ENCODE results near the gene ROBO4.

ROBO4 gene

DNA sequence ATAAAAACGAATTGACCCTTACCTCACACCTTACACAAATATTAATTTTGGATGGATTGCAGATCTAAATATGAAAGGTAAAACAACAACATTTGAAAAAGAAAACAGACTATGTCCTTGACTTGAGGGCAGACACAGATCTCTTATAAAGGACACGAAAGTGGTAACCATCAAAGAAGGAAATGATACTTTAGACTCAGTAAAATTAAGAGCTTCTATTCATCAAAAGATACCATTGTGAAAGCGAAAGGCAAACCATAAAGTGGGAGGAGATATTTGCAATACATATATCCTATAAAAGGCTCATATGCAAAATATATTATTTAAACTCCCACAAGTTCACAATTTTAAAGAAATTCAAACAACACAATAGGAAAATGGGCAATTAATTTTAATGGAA lies 33.1 kb upstream of the ROBO4 start:
- ATAC-seq (replicated peaks) (peak in 1 of 2 donors; percentile 29), DNase-seq (no peak)
- Mint-ChIP-seq H3K27me3 (peaks cover 2 to 9% of the 10 kb centered on the region in 2 donors), H3K4me1 (no peaks in the 10 kb centered on the region), H3K9me3 (no peaks in the 10 kb centered on the region), H3K36me3 (no peaks in the 10 kb centered on the region), H3K27ac (no peak overlapping the region), H3K4me3 (no peak overlapping the region)

- ATAC-seq (replicated peaks), result no peak
- no peak overlapping the region for H3K27ac Mint-ChIP-seq
- H3K36me3 Mint-ChIP-seq, result no peaks in the 10 kb centered on the region
- H3K4me1 Mint-ChIP-seq, result no peaks in the 10 kb centered on the region
- H3K27me3 Mint-ChIP-seq, result peaks cover 13 to 16% of the 10 kb centered on the region in 2 donors
- H3K4me3 Mint-ChIP-seq, result no peak overlapping the region
- H3K9me3 Mint-ChIP-seq, result no peaks in the 10 kb centered on the region
- DNase-seq, result no peak
These were observed 31.4 kb upstream of the ROBO4 start for GRCh38 chr11:124928942-124929665.

- Mint-ChIP-seq H3K27me3 (peaks cover 47 to 60% of the 10 kb centered on the region in 2 donors), H3K36me3 (peaks cover 0 to 3% of the 10 kb centered on the region in 2 donors), H3K27ac (no peak overlapping the region), H3K4me3 (no peak overlapping the region), H3K9me3 (no peaks in the 10 kb centered on the region), H3K4me1 (no peaks in the 10 kb centered on the region)
- ATAC-seq (replicated peaks), result no peak
- no peak for DNase-seq
These were observed 25.6 kb upstream of the ROBO4 start for GRCh38 chr11:124923296-124923695.

GRCh38 chr11:124922831-124923230 lies 25.2 kb upstream of the ROBO4 start:
- H3K4me1 Mint-ChIP-seq, result no peaks in the 10 kb centered on the region
- no peak overlapping the region for H3K27ac Mint-ChIP-seq
- H3K27me3 Mint-ChIP-seq, result peaks cover 47 to 65% of the 10 kb centered on the region in 2 donors
- no peaks in the 10 kb centered on the region for H3K9me3 Mint-ChIP-seq
- no peak for DNase-seq
- H3K4me3 Mint-ChIP-seq, result no peak overlapping the region
- H3K36me3 Mint-ChIP-seq, result peaks cover 0 to 3% of the 10 kb centered on the region in 2 donors
- ATAC-seq (replicated peaks), result no peak

GRCh38 chr11:124920870-124921609 lies 23.4 kb upstream of the ROBO4 start:
- peak; percentile 83 for ATAC-seq (replicated peaks)
- peaks cover 0 to 3% of the 10 kb centered on the region in 2 donors for H3K36me3 Mint-ChIP-seq
- H3K27me3 Mint-ChIP-seq, result peaks cover 52 to 83% of the 10 kb centered on the region in 2 donors
- H3K9me3 Mint-ChIP-seq, result peaks cover 0 to under 1% of the 10 kb centered on the region in 2 donors
- H3K4me3 Mint-ChIP-seq, result peak overlapping the region; percentile 43 to 47
- DNase-seq, result peak; percentile 75
- H3K4me1 Mint-ChIP-seq, result no peaks in the 10 kb centered on the region
- H3K27ac Mint-ChIP-seq, result no peak overlapping the region

GRCh38 chr11:124920356-124920755 lies 22.7 kb upstream of the ROBO4 start:
- H3K4me3 Mint-ChIP-seq, result no peak overlapping the region
- ATAC-seq (replicated peaks), result no peak
- peaks cover 0 to 3% of the 10 kb centered on the region in 2 donors for H3K36me3 Mint-ChIP-seq
- no peak overlapping the region for H3K27ac Mint-ChIP-seq
- DNase-seq, result no peak
- peaks cover 58 to 85% of the 10 kb centered on the region in 2 donors for H3K27me3 Mint-ChIP-seq
- no peaks in the 10 kb centered on the region for H3K4me1 Mint-ChIP-seq
- H3K9me3 Mint-ChIP-seq, result peaks cover 1 to 3% of the 10 kb centered on the region in 2 donors

GRCh38 chr11:124919898-124920297 lies 22.2 kb upstream of the ROBO4 start:
- H3K4me1 Mint-ChIP-seq, result no peaks in the 10 kb centered on the region
- DNase-seq (no peak), ATAC-seq (replicated peaks) (no peak)
- H3K27me3 Mint-ChIP-seq, result peaks cover 54 to 85% of the 10 kb centered on the region in 2 donors
- H3K4me3 Mint-ChIP-seq, result no peak overlapping the region
- peaks cover 0 to 3% of the 10 kb centered on the region in 2 donors for H3K36me3 Mint-ChIP-seq
- peaks cover 1 to 3% of the 10 kb centered on the region in 2 donors for H3K9me3 Mint-ChIP-seq
- no peak overlapping the region for H3K27ac Mint-ChIP-seq

- no peak for DNase-seq
- H3K4me3 Mint-ChIP-seq, result no peak within 1 kb of the TSS
- peak within 1 kb of the TSS; percentile 78 for H3K27ac Mint-ChIP-seq
- peaks cover 0 to 3% of the 10 kb centered on the region in 2 donors for H3K36me3 Mint-ChIP-seq
- H3K4me1 Mint-ChIP-seq, result no peaks in the 10 kb centered on the region
- peaks cover 52 to 82% of the 10 kb centered on the region in 2 donors for H3K27me3 Mint-ChIP-seq
- H3K9me3 Mint-ChIP-seq, result peaks cover 3 to 6% of the 10 kb centered on the region in 2 donors
- ATAC-seq (replicated peaks), result no peak
These were observed 21.3 kb upstream of the ROBO4 start, which contains the start of gene HEPN1 for GRCh38 chr11:124918950-124919349. TSS of gene HEPN1 (plus strand) at chr11:124919250.

GRCh38 chr11:124917115-124917637 lies 19.5 kb upstream of the ROBO4 start:
- Mint-ChIP-seq H3K27ac (no peak overlapping the region), H3K36me3 (peaks cover 0 to 3% of the 10 kb centered on the region in 2 donors), H3K4me3 (no peak overlapping the region), H3K27me3 (peaks cover 36 to 73% of the 10 kb centered on the region in 2 donors), H3K9me3 (peaks cover 6 to 7% of the 10 kb centered on the region in 2 donors), H3K4me1 (no peaks in the 10 kb centered on the region)
- no peak for ATAC-seq (replicated peaks)
- DNase-seq, result no peak

- Mint-ChIP-seq H3K9me3 (peaks cover 12 to 15% of the 10 kb centered on the region in 2 donors), H3K36me3 (peaks cover 6 to 8% of the 10 kb centered on the region in 2 donors), H3K4me1 (no peaks in the 10 kb centered on the region), H3K4me3 (no peak overlapping the region), H3K27me3 (peaks cover 42 to 75% of the 10 kb centered on the region in 2 donors), H3K27ac (peak overlapping the region; percentile 33)
- no peak for DNase-seq
- ATAC-seq (replicated peaks), result no peak
These were observed 18.7 kb upstream of the ROBO4 start for GRCh38 chr11:124916370-124916710.

- H3K9me3 Mint-ChIP-seq, result peaks cover 12 to 17% of the 10 kb centered on the region in 2 donors
- peaks cover 42 to 75% of the 10 kb centered on the region in 2 donors for H3K27me3 Mint-ChIP-seq
- no peak overlapping the region for H3K4me3 Mint-ChIP-seq
- H3K36me3 Mint-ChIP-seq, result peaks cover 6 to 8% of the 10 kb centered on the region in 2 donors
- DNase-seq, result no peak
- ATAC-seq (replicated peaks), result no peak
- H3K27ac Mint-ChIP-seq, result peak overlapping the region; percentile 33
- H3K4me1 Mint-ChIP-seq, result no peaks in the 10 kb centered on the region
These were observed 18.1 kb upstream of the ROBO4 start for GRCh38 chr11:124915541-124916369.

DNA sequence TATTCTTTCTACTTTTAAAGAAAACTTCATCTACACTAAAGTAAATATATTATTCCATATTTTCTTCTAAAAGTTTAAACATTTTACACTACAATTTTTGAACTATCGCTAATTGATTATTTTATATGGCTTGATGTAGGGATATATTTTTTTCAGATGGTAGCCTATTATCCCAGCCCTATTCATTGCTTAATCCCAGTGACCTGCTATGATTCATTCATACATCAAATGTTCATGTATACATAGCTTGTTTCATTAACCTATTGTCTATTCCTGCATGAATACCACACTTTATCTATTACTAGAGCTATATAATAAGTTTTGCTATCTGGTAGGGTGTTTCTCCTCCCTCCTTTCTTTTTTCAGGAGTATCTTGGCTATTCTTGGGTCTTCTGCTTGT lies 5.0 kb upstream of the ROBO4 start:
- DNase-seq, result no peak
- H3K4me3 Mint-ChIP-seq, result no peak overlapping the region
- H3K4me1 Mint-ChIP-seq, result no peaks in the 10 kb centered on the region
- ATAC-seq (replicated peaks), result no peak
- H3K27ac Mint-ChIP-seq, result no peak overlapping the region
- H3K9me3 Mint-ChIP-seq, result no peaks in the 10 kb centered on the region
- H3K36me3 Mint-ChIP-seq, result no peaks in the 10 kb centered on the region
- peaks cover 32 to 35% of the 10 kb centered on the region in 2 donors for H3K27me3 Mint-ChIP-seq

- no peaks in the 10 kb centered on the region for H3K9me3 Mint-ChIP-seq
- H3K27ac Mint-ChIP-seq, result no peak overlapping the region
- no peak overlapping the region for H3K4me3 Mint-ChIP-seq
- H3K36me3 Mint-ChIP-seq, result no peaks in the 10 kb centered on the region
- peaks cover 0 to 2% of the 10 kb centered on the region in 2 donors for H3K4me1 Mint-ChIP-seq
- H3K27me3 Mint-ChIP-seq, result peaks cover 44 to 46% of the 10 kb centered on the region in 2 donors
- DNase-seq (no peak), ATAC-seq (replicated peaks) (no peak)
These were observed 2.8 kb upstream of the ROBO4 start for GRCh38 chr11:124900464-124900863.

Measured in stimulated activated naive B cell treated with anti-CD40 and anti-IgM and Interleukin-4, amounts not matched to agents 10 μg/mL and 1 μg/mL and 100 μg/mL, for 72 hours (primary cell).